ENCODE data around the gene TCTN1.
"Not testable (repeated sequence)": the region's sequence is repeated elsewhere in the genome, so short reads cannot be mapped to it uniquely, and the experiment has no call there.

Gene TCTN1

GRCh38 chr12:110640275-110641025, 26.5 kb downstream of the TCTN1 start:
- no peak for DNase-seq

DNA sequence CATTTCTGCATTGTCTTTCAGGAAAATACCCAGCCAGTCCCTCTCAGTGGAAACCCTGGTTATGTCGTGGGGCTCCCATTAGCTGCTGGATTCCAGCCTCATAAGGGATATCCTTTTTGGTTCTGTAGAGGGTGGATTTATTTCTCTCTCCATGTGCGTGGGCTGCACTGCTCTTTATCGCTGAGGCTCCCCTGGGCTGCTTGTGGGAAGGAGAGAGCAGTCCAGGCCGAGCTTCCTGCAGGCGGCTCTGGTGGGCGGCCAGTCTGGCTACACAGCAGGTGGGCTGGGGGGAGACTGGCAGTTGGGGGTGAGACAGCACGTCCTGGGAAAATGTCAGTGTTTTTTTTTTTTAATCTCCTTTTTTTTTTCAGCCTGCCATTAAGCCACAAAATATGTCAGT, 27.6 kb downstream of the TCTN1 start:
- DNase-seq, result peak; percentile 37

DNA sequence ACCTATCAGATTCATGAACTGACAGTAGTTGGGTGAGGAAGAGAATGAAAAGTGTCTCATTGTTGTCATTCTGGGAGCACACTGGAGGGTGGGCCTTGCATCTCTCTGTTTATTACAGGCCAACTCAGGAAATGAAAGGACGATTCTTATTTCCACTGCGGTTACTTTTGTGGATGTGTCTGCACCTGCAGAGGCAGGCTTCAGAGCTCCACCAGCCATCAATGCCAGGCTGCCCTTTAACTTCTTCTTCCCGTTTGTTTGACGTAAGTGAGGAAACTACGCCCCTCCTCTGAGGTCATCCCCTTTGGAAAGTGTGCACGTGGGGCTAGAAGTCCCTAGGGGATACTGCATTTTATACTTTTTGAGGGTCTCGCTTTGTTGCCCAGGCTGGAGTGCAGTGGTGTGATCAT, 33.7 kb downstream of the TCTN1 start:
- no peak for DNase-seq

DNA sequence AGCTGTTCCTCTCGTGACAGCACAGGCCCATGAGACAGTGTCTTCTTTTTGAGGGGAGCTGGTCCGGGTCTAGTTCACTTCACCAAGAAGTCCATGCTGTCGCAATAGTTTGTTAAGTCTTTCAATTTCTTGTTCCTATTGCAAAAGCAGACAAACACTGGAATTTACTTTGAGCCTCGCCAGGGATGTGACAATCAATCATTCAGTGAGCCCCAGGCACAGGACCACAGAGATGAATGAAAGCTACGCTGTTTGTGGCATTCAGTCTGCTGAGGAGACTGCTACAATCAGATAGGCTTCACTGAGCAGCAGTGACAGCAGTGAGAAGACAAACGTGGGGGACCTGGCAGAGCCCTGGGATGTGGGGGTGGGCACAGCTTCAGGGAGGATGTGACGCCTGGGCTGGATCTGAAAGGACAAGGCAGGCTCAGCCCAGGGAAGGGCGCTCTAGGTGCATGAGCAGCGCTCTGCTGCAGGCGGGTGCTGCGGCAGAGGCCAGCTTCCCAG, 35.5 kb downstream of the TCTN1 start:
- no peak for DNase-seq

DNA sequence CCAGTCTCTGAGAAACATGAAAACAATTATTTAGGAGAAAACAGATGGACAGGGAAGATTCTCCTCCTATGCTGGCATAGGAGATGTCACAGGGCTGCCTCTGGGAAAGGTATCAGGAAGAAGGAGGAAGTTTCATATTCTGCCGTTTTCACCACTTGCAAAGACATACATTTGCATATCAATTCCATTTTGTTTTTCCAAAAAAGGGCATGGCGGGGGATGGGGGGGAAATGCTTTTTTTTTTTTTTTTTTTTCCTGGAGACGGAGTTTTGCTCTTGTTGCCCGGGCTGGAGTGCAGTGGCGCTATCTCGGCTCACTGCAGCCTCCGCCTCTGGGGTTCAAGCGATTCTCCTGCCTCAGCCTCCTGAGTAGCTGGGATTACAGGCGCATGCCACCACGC, 40.3 kb downstream of the TCTN1 start:
- not testable (repeated sequence) for DNase-seq

DNA sequence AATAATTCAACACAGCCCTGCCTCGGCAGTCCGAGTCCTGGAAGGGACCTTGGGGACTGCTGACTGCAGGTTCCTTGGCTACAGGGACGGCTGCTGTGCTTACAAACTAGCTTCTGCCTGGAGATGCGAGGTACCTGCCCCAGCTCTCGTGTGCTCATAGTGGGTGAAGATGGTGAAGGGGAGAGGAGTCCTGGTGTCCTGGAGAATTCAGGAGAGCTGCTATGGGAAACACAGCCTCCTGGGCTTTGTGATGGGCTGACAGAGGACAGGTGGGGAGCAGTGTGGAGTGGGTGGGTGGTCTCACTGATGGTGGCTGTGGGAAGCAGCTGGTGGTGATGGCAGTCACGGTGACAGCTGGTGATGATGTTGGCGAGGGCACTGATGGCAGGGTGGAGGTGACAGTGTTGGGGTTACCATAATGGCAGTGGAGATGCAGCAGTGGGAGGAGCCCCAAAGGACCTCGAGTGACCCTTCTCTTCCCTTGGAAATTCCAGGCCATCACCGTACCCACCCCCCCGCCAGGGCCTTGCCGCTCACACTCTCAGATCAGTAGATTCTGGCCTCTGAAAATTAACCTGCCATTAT, 42.2 kb downstream of the TCTN1 start:
- DNase-seq, result no peak

DNA sequence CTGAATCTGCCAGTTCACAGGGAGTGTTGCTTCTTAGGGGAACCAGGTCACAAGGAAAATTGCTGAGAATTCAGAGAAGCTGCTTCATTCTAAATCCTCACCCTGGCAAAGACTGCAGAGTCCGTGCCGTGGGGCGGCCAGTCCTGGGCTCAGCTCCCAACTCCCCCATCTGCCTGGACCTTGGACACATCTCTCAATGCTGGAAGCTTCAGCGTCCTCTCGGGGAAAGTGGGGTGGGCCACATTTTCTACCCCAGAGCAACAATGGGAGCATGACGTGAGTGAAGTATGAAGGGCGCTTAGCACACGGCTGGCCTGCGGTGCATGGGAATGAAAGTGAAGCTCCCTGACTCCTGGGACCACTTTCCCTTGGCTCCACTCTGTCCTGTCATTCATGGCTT, 43.8 kb downstream of the TCTN1 start:
- no peak for DNase-seq

DNA sequence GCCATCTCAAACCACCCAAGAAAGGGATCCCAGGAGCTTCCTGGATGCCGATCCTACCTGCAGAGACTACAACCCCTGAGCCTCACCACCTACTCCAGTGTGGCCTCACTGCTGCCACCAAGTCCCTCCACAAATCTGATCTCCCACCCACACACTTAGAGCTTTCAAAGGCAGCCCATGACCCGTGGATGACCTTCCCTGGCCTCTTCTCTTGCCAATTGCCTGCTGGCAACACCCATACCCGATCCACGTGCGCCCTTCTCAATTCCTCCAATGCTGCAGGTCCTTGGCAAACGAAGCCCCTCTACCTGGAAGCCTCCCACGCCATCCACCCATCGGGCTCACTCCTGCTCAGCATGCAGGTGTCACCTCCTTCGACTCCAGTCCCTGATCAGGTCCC, 44.3 kb downstream of the TCTN1 start:
- DNase-seq, result no peak

- peak; percentile 56 for DNase-seq
These were observed 44.9 kb downstream of the TCTN1 start for GRCh38 chr12:110658878-110659277.

GRCh38 chr12:110661337-110661972, 47.5 kb downstream of the TCTN1 start:
- DNase-seq, result no peak

GRCh38 chr12:110666892-110667291, 53.0 kb downstream of the TCTN1 start:
- no peak for DNase-seq

DNA sequence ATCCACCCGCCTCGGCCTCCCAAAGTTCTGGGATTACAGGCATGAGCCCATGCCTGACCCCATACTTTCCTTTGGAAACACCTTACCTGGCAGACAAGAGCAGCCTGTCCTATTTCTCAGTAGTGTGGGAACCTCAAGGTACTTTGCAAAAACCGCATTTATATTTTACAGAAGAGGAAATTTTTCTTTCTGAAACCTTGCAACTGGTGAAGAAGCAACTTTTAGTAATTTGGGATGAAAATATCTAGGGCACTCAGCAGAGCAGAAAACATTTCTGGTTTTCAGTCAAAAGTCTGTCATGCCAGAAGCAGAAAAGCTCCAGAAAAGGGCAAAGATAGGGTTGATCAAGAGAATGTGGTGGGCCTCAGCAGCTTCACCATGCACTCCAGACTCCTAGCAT, 53.7 kb downstream of the TCTN1 start:
- no peak for DNase-seq

- no peak for DNase-seq
These were observed 54.7 kb downstream of the TCTN1 start for GRCh38 chr12:110668480-110669192.

DNA sequence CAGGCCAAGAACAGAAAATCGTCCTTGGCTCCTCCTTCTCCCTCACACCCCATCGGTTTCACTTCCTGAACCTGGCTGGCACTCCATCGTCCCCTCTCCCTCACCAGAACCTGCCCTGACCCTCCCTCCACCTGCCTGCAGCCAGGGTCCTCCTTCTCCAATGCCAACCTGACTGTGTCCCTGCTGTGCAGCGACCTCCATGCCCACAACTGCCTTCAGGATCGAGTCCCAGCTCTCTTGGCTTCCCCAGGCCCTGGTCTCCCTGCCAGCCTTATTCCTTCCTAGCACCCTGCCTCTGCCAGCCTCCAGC, 55.2 kb downstream of the TCTN1 start:
- DNase-seq, result no peak

GRCh38 chr12:110670161-110670701, 56.3 kb downstream of the TCTN1 start:
- no peak for DNase-seq

DNA sequence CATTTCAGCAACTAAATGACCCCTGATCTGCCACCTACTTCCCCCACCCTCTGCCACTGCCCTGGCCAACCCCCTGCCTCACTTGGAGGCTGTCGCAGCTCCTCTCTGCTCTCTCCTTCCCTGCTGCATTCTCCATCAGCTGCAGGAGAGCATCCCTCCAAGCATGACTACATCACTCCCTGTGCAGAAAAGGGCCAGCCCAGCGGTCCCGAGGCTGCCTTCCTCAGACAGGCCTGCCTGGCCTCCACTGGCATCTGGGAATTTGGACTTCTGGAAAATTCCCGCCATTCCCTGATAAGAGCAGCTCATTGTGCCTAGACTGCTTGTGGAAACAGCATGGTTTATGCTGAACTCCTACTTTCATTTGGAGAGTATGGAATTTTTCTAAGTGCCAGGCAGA, 62.2 kb downstream of the TCTN1 start:
- DNase-seq, result no peak

- DNase-seq, result no peak
These were observed 63.4 kb downstream of the TCTN1 start for GRCh38 chr12:110677206-110677911.

GRCh38 chr12:110677982-110678381, 64.1 kb downstream of the TCTN1 start:
- no peak for DNase-seq

DNA sequence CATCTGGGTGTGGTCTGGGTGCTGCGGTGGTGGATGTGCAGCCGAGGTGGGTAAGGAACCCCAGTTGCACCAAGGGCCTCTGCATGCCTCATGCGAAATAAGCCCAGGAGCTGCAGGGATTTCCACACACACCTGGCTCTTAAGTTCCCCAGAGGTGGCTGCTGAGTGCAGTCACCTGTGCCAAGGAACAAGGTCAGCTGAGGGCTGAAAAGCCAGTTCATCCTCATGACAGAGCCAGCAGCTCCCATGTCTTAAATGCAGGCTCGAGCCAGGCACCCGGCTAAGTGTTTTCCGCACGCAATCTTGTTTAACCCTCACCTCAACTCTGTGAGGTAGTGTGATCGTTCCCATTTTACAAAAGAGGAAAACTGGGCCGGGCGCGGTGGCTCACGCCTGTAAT, 65.3 kb downstream of the TCTN1 start:
- no peak for DNase-seq

DNA sequence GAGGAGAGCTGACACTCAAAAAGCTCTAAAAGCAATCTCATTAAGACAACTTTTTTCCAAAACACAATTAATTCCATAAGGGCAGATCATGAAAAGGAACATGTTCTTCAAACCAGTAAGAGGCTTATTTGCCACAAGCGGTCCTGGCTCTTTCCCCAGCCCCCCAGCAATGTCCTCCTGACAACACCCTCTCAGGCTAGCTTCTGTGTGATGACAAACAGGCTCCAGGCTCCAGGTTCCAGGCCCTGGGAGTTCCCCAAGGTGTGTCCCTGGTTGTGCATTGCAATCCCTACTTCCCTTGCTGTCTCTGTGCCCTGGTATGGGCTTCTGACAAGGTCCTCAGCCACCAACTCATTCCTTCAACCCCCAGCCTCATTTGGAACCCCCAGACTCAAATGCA, 66.1 kb downstream of the TCTN1 start:
- DNase-seq, result no peak

- no peak for DNase-seq
These were observed 70.0 kb downstream of the TCTN1 start for GRCh38 chr12:110683888-110684287.

DNA sequence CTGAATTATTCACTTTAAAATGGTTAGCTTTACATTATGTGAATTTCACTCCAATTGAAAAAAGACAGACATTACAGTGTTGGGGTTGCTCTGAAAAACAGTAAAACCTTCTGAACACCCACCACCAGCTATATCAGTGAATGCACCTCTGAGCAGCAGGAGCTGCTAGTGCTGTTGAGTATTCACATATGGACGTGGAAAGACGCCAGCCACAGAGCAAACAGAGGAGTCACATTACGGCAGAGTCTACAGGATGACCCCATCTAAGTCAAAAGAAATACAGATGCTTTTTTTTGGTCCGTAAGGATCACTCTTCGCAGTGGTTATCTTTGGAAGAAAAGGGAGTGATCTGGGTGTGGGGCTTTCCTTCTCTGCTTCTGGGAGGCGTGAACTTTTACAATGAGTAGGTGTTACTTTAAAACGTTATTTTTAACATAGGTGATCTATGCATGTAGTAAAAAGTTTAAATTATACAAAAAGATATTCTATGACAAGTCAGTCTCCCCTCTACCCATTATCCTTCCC, 70.4 kb downstream of the TCTN1 start:
- DNase-seq, result no peak
